ENCODE results near the gene HAO1. TPM values are rescaled to one million over a fixed set of nuclear protein-coding genes. Genes with fewer than 3 reads are reported as not detected.

HAO1 gene
- total and polyA plus RNA-seq, 2 of the 4 experiments (the other 2 are of a cell fraction), result not detected

DNA sequence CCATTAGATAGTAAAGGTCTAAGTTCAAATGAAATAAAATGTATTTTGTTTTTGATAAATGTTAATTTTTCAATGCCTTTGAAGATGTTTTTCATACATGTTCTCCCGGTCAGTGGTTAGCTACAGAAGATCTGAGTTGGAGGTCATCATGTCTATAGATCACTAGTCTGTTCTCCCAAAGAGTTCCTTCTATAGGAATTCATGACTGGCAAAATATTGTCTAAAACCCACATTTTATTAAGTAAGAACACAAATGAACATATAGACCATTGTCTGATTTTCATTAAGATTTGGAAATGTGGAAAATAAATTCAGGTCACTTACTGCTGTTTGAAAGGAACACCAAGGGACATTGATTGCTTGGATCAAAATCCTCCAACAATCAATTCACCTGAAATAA lies 23.6 kb downstream of the HAO1 start:
- Histone ChIP-seq H3K9me1 (ENCODE audit: insufficient read depth, low read length) (no peaks in the 10 kb centered on the region), H2AK9ac (replicated peaks; ENCODE audit: low read depth, low read length, poor library complexity) (no peak overlapping the region), H3K4me1 (ENCODE audit: control insufficient read depth, insufficient read depth, low read length) (no peaks in the 10 kb centered on the region), H3K79me1 (ENCODE audit: low read depth in 1 of 2, low read length in 2 of 2) (no peaks in the 10 kb centered on the region), H3K4ac (ENCODE audit: low read depth, low read length) (no peak overlapping the region), H3K4me2 (ENCODE audit: low read depth, low read length) (no peak overlapping the region), H2AK5ac (ENCODE audit: low read depth, low read length) (no peak overlapping the region), H2AFZ (replicated peaks; ENCODE audit: low read length, poor library complexity) (no peak overlapping the region), H2BK20ac (ENCODE audit: low read depth, low read length) (no peak overlapping the region), H3K56ac (ENCODE audit: extremely low read depth, insufficient read depth, low read length) (no peak overlapping the region), H3K4me3 (ENCODE audit: insufficient read depth, low read depth, low read length) (no peak overlapping the region), H2BK5ac (ENCODE audit: low read depth, low read length, poor library complexity, severe bottlenecking) (no peak overlapping the region), H3K9me3 (ENCODE audit: control insufficient read depth, insufficient read depth, low read length) (no peaks in the 10 kb centered on the region), H3K9ac (ENCODE audit: low read depth, low read length) (no peak overlapping the region), H3K27ac (ENCODE audit: insufficient read depth, low read length) (no peak overlapping the region), H4K91ac (ENCODE audit: insufficient read depth, low read depth, low read length) (no peak overlapping the region), H2BK120ac (ENCODE audit: low read depth, low read length) (no peak overlapping the region), H3K36me3 (ENCODE audit: control insufficient read depth, insufficient read depth, low read length) (no peaks in the 10 kb centered on the region), H3K14ac (replicated peaks; ENCODE audit: low read depth, low read length) (no peak overlapping the region), H4K20me1 (ENCODE audit: insufficient read depth, low read length) (no peaks in the 10 kb centered on the region), H3K27me3 (ENCODE audit: control insufficient read depth, insufficient read depth, low read length) (peaks cover 6% of the 10 kb centered on the region; the same call in 1 of the 2 replicates), H3K23ac (ENCODE audit: low read depth, low read length) (no peak overlapping the region), H4K8ac (ENCODE audit: low read depth in 2 of 2, low read length in 2 of 2) (no peak overlapping the region), H2BK15ac (ENCODE audit: low read depth, low read length) (no peak overlapping the region), H4K5ac (ENCODE audit: low read depth, low read length) (no peak overlapping the region), H3K18ac (ENCODE audit: low read depth, low read length) (no peak overlapping the region)
- in situ Hi-C loops (cut with MboI; ENCODE audit: low sequenced_read_pairs) (no loop called here), intact Hi-C loops (cut with micrococcal nuclease) (no loop called here), dilution Hi-C loops (cut with HindIII; ENCODE audit: low sequenced_read_pairs, unreplicated experiment) (no loop called here)
- ChIA-PET POLR2A (ENCODE audit: unreplicated experiment) (no interaction called here), CTCF (no interaction called here)
- WGBS, 2 experiments (ENCODE audit: extremely low coverage in 2 of 2, insufficient read length in 1 of 2), result no CpG with 5 or more reads among the region's 1 CpG
- TF ChIP-seq SMC3 (IDR thresholded peaks at IDR 0.05; ENCODE audit: low read depth, low read length) (no peak), NFE2L2 (IDR thresholded peaks at IDR 0.05; ENCODE audit: low read depth, low read length) (no peak), FOS (IDR thresholded peaks at IDR 0.05; ENCODE audit: low read depth, low read length) (no peak), MAFK (IDR thresholded peaks at IDR 0.05; ENCODE audit: low read depth, low read length) (no peak), POLR2A (IDR thresholded peaks at IDR 0.05; ENCODE audit: low read depth, low read length) (no peak), MXI1 (IDR thresholded peaks at IDR 0.05; ENCODE audit: borderline replicate concordance, low read depth, low read length) (no peak), CEBPB (IDR thresholded peaks at IDR 0.05; ENCODE audit: low read depth, low read length) (no peak), CHD1 (IDR thresholded peaks at IDR 0.05; ENCODE audit: low read depth, low read length) (no peak), RCOR1 (IDR thresholded peaks at IDR 0.05; ENCODE audit: insufficient replicate concordance, low read length) (no peak), MAZ (IDR thresholded peaks at IDR 0.05; ENCODE audit: borderline replicate concordance, low read depth, low read length) (no peak), RFX5 (IDR thresholded peaks at IDR 0.05; ENCODE audit: low read depth, low read length) (no peak), BHLHE40 (IDR thresholded peaks at IDR 0.05; ENCODE audit: low read depth, low read length) (no peak), RAD21 (IDR thresholded peaks at IDR 0.05; ENCODE audit: low read length) (no peak)
- TF ChIP-seq, protein P1, sequence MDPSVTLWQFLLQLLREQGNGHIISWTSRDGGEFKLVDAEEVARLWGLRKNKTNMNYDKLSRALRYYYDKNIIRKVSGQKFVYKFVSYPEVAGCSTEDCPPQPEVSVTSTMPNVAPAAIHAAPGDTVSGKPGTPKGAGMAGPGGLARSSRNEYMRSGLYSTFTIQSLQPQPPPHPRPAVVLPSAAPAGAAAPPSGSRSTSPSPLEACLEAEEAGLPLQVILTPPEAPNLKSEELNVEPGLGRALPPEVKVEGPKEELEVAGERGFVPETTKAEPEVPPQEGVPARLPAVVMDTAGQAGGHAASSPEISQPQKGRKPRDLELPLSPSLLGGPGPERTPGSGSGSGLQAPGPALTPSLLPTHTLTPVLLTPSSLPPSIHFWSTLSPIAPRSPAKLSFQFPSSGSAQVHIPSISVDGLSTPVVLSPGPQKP (IDR thresholded peaks at IDR 0.05; ENCODE audit: borderline replicate concordance, low read depth, low read length), result no peak
- TF ChIP-seq, protein P2, sequence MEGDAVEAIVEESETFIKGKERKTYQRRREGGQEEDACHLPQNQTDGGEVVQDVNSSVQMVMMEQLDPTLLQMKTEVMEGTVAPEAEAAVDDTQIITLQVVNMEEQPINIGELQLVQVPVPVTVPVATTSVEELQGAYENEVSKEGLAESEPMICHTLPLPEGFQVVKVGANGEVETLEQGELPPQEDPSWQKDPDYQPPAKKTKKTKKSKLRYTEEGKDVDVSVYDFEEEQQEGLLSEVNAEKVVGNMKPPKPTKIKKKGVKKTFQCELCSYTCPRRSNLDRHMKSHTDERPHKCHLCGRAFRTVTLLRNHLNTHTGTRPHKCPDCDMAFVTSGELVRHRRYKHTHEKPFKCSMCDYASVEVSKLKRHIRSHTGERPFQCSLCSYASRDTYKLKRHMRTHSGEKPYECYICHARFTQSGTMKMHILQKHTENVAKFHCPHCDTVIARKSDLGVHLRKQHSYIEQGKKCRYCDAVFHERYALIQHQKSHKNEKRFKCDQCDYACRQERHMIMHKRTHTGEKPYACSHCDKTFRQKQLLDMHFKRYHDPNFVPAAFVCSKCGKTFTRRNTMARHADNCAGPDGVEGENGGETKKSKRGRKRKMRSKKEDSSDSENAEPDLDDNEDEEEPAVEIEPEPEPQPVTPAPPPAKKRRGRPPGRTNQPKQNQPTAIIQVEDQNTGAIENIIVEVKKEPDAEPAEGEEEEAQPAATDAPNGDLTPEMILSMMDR (conservative IDR thresholded peaks at IDR 0.05; ENCODE audit: low read depth, low read length), result no peak
- TF ChIP-seq, protein P3, sequence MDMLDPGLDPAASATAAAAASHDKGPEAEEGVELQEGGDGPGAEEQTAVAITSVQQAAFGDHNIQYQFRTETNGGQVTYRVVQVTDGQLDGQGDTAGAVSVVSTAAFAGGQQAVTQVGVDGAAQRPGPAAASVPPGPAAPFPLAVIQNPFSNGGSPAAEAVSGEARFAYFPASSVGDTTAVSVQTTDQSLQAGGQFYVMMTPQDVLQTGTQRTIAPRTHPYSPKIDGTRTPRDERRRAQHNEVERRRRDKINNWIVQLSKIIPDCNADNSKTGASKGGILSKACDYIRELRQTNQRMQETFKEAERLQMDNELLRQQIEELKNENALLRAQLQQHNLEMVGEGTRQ (IDR thresholded peaks at IDR 0.05; ENCODE audit: low read depth, low read length), result no peak
- BruUV-seq (replicated peaks), result no TSS peak
- ATAC-seq (ENCODE audit: low read depth) (no peak), DNase-seq (no peak)

Data from IMR-90 (cell line).